HepG2 (cell line): ENCODE data around the gene CAMK1G. TPM values are rescaled to one million over a fixed set of nuclear protein-coding genes. Genes with fewer than 3 reads are reported as not detected.

Experiments
- ATAC-seq: fragments of 200-7000 bp; cut with Tn5 transposase; 3 replicates; pipeline ENCODE4 v1.9.1; 2020; ENCODE audit warnings: mild to moderate bottlenecking, moderate library complexity
- BruUV-seq: library from RNA; stranded (reverse); fragments of 400-500 nt; replicated peaks from 2 replicates; lab custom pipeline; 2021; lab: Mats Ljungman, UMichigan
- CTCF ChIA-PET: fragments of 300-600 bp; formaldehyde crosslinking; extraction: SDS; loops from one replicate; lab custom pipeline; 2021; ENCODE audit warnings: low total read pairs, inconsistent platforms, low intra/inter-chr PET ratio; lab: Yijun Ruan, JAX
- POLR2A ChIA-PET: fragments of 350-600 bp; sonication (Branson Sonifier 250); formaldehyde crosslinking; loops from one replicate; lab custom pipeline; 2020; ENCODE audit warnings: antibody characterized with exemption, inconsistent platforms; lab: Yijun Ruan, JAX
- DNase-seq: peaks from one replicate; pipeline ENCODE4 v3.0.0-alpha.2; 2015; ENCODE audit warnings: low spot score
- FAIRE-seq: peaks from 3 replicates; lab custom pipeline; 2011; peaks lifted over from hg19 to GRCh38; lab: Jason Lieb, UNC
- H2AFZ ChIP-seq: one replicate; pipeline ENCODE4 v1.6.1; 2011; ENCODE audit warnings: low read length, inconsistent platforms
- H3K27ac ChIP-seq: fragments of 300-600 bp; 3 replicates; pipeline ENCODE4 v1.8.0; 2011; ENCODE audit warnings: mixed run types, mild to moderate bottlenecking, mixed read lengths, low read length, inconsistent platforms; ENCODE audit not compliant: insufficient read depth; ENCODE audit errors: extremely low read length
- H3K27me3 ChIP-seq, 2 experiments: fragments of 200-600 bp in 1 of 2; 2 replicates in 1 of 2; 3 replicates in 1 of 2; pipeline versions ENCODE4 v1.6.0 to v1.8.0; 2011; ENCODE audit warnings: low read length in 2 of 2, mild to moderate bottlenecking in 2 of 2, moderate library complexity in 2 of 2, inconsistent platforms in 1 of 2; ENCODE audit not compliant: insufficient read depth in 2 of 2, control insufficient read depth in 1 of 2
- H3K36me3 ChIP-seq, 2 experiments: fragments of 200-600 bp in 1 of 2; replicated peaks in 1 of 2; 2 replicates in 1 of 2; 3 replicates in 1 of 2; pipeline versions ENCODE4 v1.5.1 to v1.8.0; 2011; ENCODE audit warnings: low read length in 2 of 2, inconsistent platforms in 1 of 2; ENCODE audit not compliant: insufficient read depth in 2 of 2, control insufficient read depth in 1 of 2
- H3K4me1 ChIP-seq: 2 replicates; pipeline ENCODE4 v1.5.1; 2012; ENCODE audit warnings: low read length, inconsistent platforms; ENCODE audit not compliant: insufficient read depth
- H3K4me2 ChIP-seq: 2 replicates; pipeline ENCODE4 v1.6.0; 2011; ENCODE audit warnings: low read depth, low read length, inconsistent platforms
- H3K4me3 ChIP-seq, 3 experiments: fragments of 200-600 bp in 1 of 3; sonication (generic), shearing (Covaris generic) in 1 of 3; replicated peaks in 1 of 3; 2 replicates each; pipeline ENCODE4 v1.5.1; 2011 to 2016; ENCODE audit warnings: low read length in 3 of 3, inconsistent platforms in 2 of 3, low read depth in 2 of 3, mild to moderate bottlenecking in 2 of 3, control low read depth in 1 of 3, mixed read lengths in 1 of 3; ENCODE audit not compliant: insufficient read depth in 1 of 3
- H3K79me2 ChIP-seq: one replicate; pipeline ENCODE4 v1.6.1; 2011; ENCODE audit warnings: low read length, inconsistent platforms; ENCODE audit not compliant: insufficient read depth
- H3K9ac ChIP-seq: 2 replicates; pipeline ENCODE4 v1.6.0; 2011; ENCODE audit warnings: mild to moderate bottlenecking, low read depth, low read length, inconsistent platforms; ENCODE audit not compliant: insufficient read depth
- H3K9me3 ChIP-seq: 2 replicates; pipeline ENCODE4 v1.5.1; 2012; ENCODE audit warnings: mild to moderate bottlenecking, low read length
- H4K20me1 ChIP-seq: 2 replicates; pipeline ENCODE4 v1.6.0; 2011; ENCODE audit warnings: inconsistent platforms, mild to moderate bottlenecking, low read length, moderate library complexity; ENCODE audit not compliant: insufficient read depth
- AKAP8 ChIP-seq: sonication (generic); formaldehyde crosslinking; IDR thresholded peaks from 2 replicates; pipeline ENCODE4 v1.5.1; 2020; ENCODE audit warnings: mild to moderate bottlenecking, missing genetic modification reagents
- CEBPG ChIP-seq: IDR thresholded peaks from 2 replicates; pipeline ENCODE4 v1.6.1; 2016
- FOXM1 ChIP-seq: sonication (generic); formaldehyde crosslinking; IDR thresholded peaks from 2 replicates; pipeline ENCODE4 v1.5.0; 2020; ENCODE audit warnings: missing genetic modification reagents
- HMG20B ChIP-seq: conservative IDR thresholded peaks from 2 replicates; pipeline ENCODE4 v1.6.1; 2016; ENCODE audit warnings: missing genetic modification reagents, missing compliant biosample characterization
- MZF1 ChIP-seq: sonication (generic); formaldehyde crosslinking; IDR thresholded peaks from 2 replicates; pipeline ENCODE4 v1.8.1; 2023; ENCODE audit warnings: mild to moderate bottlenecking, missing genetic modification reagents, borderline replicate concordance
- NAIF1 ChIP-seq: sonication (generic); formaldehyde crosslinking; IDR thresholded peaks from 2 replicates; pipeline ENCODE4 v1.5.0; 2020; ENCODE audit warnings: mild to moderate bottlenecking, missing genetic modification reagents, borderline replicate concordance
- NCOR1 ChIP-seq: fragments of 200-600 bp; sonication (generic); IDR thresholded peaks from 2 replicates; pipeline ENCODE4 v1.7.0; 2017; ENCODE audit warnings: antibody characterized with exemption, low read length, borderline replicate concordance
- TBX2 ChIP-seq: sonication (generic); formaldehyde crosslinking; IDR thresholded peaks from 2 replicates; pipeline ENCODE4 v1.5.0; 2020; ENCODE audit warnings: missing genetic modification reagents, mild to moderate bottlenecking, borderline replicate concordance
- ZNF354B ChIP-seq: sonication (generic); formaldehyde crosslinking; IDR thresholded peaks from 2 replicates; pipeline ENCODE4 v1.8.0; 2022; ENCODE audit warnings: mild to moderate bottlenecking, missing genetic modification reagents
- ZNF383 ChIP-seq: sonication (generic); formaldehyde crosslinking; IDR thresholded peaks from 2 replicates; pipeline ENCODE4 v1.4.0; 2020; ENCODE audit warnings: missing genetic modification reagents, mild to moderate bottlenecking, borderline replicate concordance
- ZNF768 ChIP-seq: sonication (generic); formaldehyde crosslinking; IDR thresholded peaks from 2 replicates; pipeline ENCODE4 v1.4.0; 2020; ENCODE audit warnings: missing genetic modification reagents
- WGBS: methylation state at CpG from one replicate; pipeline ENCODE4 v1.1.6; 2017; ENCODE audit warnings: low lambda C conversion rate; 5-methylcytosine and 5-hydroxymethylcytosine counted together
- in situ Hi-C: cut with HindIII; loops from 2 replicates; pipeline ENCODE4 v1.10.0; 2017; ENCODE audit warnings: low pct_unique_long_range_greater_than_20kb; ENCODE audit not compliant: extremely low pct_ligation_motif_present
- intact Hi-C: fragments of 100-400 bp; cut with micrococcal nuclease; formaldehyde crosslinking; loops from one replicate; pipeline ENCODE4 v1.10.0; 2022; ENCODE audit not compliant: unreplicated experiment
- polyA plus RNA-seq, 8 experiments: library from polyadenylated mRNA; depleted of rRNA in 3 of 8; stranded (reverse) in 7 of 8; unstranded in 1 of 8; fragments of >200 nt; fragmentation: Illumina TruSeq in 4 of 8; extraction: Trizol in 4 of 8; gene quantifications; 2 replicates each; pipeline versions ENCODE4 v1.2.1 to v1.2.3, GENCODE V29; 2011 to 2016; ENCODE audit warnings: low read depth in 4 of 8, missing spikeins in 1 of 8, mixed read lengths in 1 of 8; ENCODE audit not compliant: insufficient read depth in 1 of 8
- total RNA-seq, 5 experiments: library from RNA; depleted of rRNA; stranded (reverse); fragments of >200 nt; fragmentation: Illumina TruSeq; extraction: Trizol; gene quantifications; 2 replicates each; pipeline ENCODE4 v1.2.3, GENCODE V29; 2016; ENCODE audit warnings: low read depth in 1 of 5
- TF ChIP-seq, protein P1 (sequence below): sonication (generic); formaldehyde crosslinking; IDR thresholded peaks from 2 replicates; pipeline ENCODE4 v1.5.0; 2020; ENCODE audit warnings: mild to moderate bottlenecking, missing genetic modification reagents, moderate library complexity
- TF ChIP-seq, protein P2 (sequence below): IDR thresholded peaks from 2 replicates; pipeline ENCODE4 v1.6.1; 2018; ENCODE audit warnings: missing genetic modification reagents
- TF ChIP-seq, protein P3 (sequence below): IDR thresholded peaks from 2 replicates; pipeline ENCODE4 v1.6.1; 2016; ENCODE audit warnings: low read depth, missing genetic modification reagents, missing compliant biosample characterization

Gene CAMK1G
- total and polyA plus RNA-seq, 2 of the 13 experiments (the other 11 are each of a cell fraction or from before 2014, with no cell fraction given) = not detected

- TF ChIP-seq, protein P1, sequence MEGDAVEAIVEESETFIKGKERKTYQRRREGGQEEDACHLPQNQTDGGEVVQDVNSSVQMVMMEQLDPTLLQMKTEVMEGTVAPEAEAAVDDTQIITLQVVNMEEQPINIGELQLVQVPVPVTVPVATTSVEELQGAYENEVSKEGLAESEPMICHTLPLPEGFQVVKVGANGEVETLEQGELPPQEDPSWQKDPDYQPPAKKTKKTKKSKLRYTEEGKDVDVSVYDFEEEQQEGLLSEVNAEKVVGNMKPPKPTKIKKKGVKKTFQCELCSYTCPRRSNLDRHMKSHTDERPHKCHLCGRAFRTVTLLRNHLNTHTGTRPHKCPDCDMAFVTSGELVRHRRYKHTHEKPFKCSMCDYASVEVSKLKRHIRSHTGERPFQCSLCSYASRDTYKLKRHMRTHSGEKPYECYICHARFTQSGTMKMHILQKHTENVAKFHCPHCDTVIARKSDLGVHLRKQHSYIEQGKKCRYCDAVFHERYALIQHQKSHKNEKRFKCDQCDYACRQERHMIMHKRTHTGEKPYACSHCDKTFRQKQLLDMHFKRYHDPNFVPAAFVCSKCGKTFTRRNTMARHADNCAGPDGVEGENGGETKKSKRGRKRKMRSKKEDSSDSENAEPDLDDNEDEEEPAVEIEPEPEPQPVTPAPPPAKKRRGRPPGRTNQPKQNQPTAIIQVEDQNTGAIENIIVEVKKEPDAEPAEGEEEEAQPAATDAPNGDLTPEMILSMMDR (CRISPR knock-in tag) = peak; percentile 91
- TF ChIP-seq NCOR1 (no peak), HMG20B (no peak), ZNF354B (CRISPR knock-in tag) (no peak)
Observed at GRCh38 chr1:209576392-209577197, 6.9 kb upstream of the CAMK1G start (continued).

DNA sequence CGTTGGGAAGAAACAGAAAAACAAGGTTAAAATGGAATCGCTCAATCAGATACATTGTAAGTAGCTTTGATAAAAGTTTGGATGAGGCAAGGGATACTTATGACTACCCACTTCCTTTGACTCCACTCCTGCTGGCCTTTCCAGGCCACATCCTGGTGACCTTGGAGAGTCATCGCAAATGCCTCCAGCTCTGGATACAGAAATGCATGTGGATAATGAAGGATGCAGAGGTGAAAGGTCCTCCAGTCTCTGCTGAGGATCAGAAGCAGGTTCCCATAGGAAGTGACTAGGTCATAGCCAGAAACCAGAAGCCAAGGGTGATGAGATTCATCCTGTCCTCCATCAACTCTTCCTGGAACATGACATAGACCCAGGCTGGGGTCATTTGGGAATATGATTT lies 6.2 kb upstream of the CAMK1G start:
- no peak overlapping the region for H2AFZ ChIP-seq
- no peaks in the 10 kb centered on the region for H4K20me1 ChIP-seq
- ATAC-seq = no peak
- no peaks in the 10 kb centered on the region for H3K9me3 ChIP-seq
- in situ Hi-C loops (loop anchor here (5.0 kb wide), 1 partner anchor 115 kb away; no protein-coding TSS in a partner anchor), intact Hi-C loops (loop anchor here (5.0 kb wide), 1 partner anchor 170 kb away; no protein-coding TSS in a partner anchor)
- ChIA-PET CTCF (interaction anchor here (2.0 to 2.4 kb wide), 3 partner anchors 50 to 170 kb away, joined by 7 to 16 read pairs (median 14); no protein-coding TSS in a partner anchor), POLR2A (no interaction called here)
- FAIRE-seq = no peak
- no peak for DNase-seq
- no peak overlapping the region for H3K4me3 ChIP-seq
- no peak overlapping the region for H3K27ac ChIP-seq
- no peak overlapping the region for H3K4me2 ChIP-seq
- no peaks in the 10 kb centered on the region for H3K4me1 ChIP-seq
- H3K9ac ChIP-seq = no peak overlapping the region
- no peaks in the 10 kb centered on the region for H3K79me2 ChIP-seq
- no peaks in the 10 kb centered on the region for H3K36me3 ChIP-seq
- H3K27me3 ChIP-seq = no peaks in the 10 kb centered on the region
- WGBS = 0% methylated on average over 3 of the region's 3 CpGs
- BruUV-seq = no TSS peak
- TF ChIP-seq CEBPG (no peak), NAIF1 (CRISPR knock-in tag) (no peak), TBX2 (CRISPR knock-in tag) (no peak), AKAP8 (CRISPR knock-in tag) (no peak), ZNF383 (CRISPR knock-in tag) (no peak), ZNF768 (CRISPR knock-in tag) (no peak), MZF1 (CRISPR knock-in tag) (no peak), FOXM1 (CRISPR knock-in tag) (no peak)
- TF ChIP-seq, protein P2, sequence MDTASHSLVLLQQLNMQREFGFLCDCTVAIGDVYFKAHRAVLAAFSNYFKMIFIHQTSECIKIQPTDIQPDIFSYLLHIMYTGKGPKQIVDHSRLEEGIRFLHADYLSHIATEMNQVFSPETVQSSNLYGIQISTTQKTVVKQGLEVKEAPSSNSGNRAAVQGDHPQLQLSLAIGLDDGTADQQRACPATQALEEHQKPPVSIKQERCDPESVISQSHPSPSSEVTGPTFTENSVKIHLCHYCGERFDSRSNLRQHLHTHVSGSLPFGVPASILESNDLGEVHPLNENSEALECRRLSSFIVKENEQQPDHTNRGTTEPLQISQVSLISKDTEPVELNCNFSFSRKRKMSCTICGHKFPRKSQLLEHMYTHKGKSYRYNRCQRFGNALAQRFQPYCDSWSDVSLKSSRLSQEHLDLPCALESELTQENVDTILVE (CRISPR knock-in tag) = no peak
- TF ChIP-seq, protein P3, sequence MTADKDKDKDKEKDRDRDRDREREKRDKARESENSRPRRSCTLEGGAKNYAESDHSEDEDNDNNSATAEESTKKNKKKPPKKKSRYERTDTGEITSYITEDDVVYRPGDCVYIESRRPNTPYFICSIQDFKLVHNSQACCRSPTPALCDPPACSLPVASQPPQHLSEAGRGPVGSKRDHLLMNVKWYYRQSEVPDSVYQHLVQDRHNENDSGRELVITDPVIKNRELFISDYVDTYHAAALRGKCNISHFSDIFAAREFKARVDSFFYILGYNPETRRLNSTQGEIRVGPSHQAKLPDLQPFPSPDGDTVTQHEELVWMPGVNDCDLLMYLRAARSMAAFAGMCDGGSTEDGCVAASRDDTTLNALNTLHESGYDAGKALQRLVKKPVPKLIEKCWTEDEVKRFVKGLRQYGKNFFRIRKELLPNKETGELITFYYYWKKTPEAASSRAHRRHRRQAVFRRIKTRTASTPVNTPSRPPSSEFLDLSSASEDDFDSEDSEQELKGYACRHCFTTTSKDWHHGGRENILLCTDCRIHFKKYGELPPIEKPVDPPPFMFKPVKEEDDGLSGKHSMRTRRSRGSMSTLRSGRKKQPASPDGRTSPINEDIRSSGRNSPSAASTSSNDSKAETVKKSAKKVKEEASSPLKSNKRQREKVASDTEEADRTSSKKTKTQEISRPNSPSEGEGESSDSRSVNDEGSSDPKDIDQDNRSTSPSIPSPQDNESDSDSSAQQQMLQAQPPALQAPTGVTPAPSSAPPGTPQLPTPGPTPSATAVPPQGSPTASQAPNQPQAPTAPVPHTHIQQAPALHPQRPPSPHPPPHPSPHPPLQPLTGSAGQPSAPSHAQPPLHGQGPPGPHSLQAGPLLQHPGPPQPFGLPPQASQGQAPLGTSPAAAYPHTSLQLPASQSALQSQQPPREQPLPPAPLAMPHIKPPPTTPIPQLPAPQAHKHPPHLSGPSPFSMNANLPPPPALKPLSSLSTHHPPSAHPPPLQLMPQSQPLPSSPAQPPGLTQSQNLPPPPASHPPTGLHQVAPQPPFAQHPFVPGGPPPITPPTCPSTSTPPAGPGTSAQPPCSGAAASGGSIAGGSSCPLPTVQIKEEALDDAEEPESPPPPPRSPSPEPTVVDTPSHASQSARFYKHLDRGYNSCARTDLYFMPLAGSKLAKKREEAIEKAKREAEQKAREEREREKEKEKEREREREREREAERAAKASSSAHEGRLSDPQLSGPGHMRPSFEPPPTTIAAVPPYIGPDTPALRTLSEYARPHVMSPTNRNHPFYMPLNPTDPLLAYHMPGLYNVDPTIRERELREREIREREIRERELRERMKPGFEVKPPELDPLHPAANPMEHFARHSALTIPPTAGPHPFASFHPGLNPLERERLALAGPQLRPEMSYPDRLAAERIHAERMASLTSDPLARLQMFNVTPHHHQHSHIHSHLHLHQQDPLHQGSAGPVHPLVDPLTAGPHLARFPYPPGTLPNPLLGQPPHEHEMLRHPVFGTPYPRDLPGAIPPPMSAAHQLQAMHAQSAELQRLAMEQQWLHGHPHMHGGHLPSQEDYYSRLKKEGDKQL (CRISPR knock-in tag) = no peak
